ENCODE measurements around the gene ZNF768. TPM values are rescaled to one million over a fixed set of nuclear protein-coding genes. Genes with fewer than 3 reads are reported as not detected.

ZNF768 gene
- total and polyA plus RNA-seq, 2 donors (not counting 1 experiment from before 2014, with no cell fraction given), result 24.8 to 36.5 TPM

- peak; percentile 48 for ATAC-seq (ENCODE audit: low read depth)
- ChIA-PET POLR2A (interaction anchor here (0.6 to 3.5 kb wide), 17 partner anchors 9 to 121 kb away, joined by 3 to 38 read pairs (median 4); partner anchors contain the start of genes DCTPP1, PRR14, ZNF689 and ZNF764), CTCF (interaction anchor here (0.7 to 4.0 kb wide), 33 partner anchors 9 to 165 kb away, joined by 3 to 55 read pairs (median 5); partner anchors contain the start of genes DCTPP1, PRR14, SEPHS2 and ZNF688)
- peak overlapping the region; percentile 98 for H3K4me3 Mint-ChIP-seq
- peak overlapping the region; percentile 94 for H3K27ac Mint-ChIP-seq
- peaks cover 0 to 9% of the 10 kb centered on the region in 2 experiments for H3K36me3 ChIP-seq (replicated peaks in 1 of 2; ENCODE audit: control extremely low read depth in 1 of 2, control insufficient read depth in 1 of 2, extremely low read depth in 1 of 2, insufficient read depth in 2 of 2, low read length in 1 of 2)
- DNase-seq, result peak; percentile 75
- WGBS (ENCODE audit: insufficient coverage), result 8% methylated on average over 8 of the region's 12 CpGs
- H3K9me3 Mint-ChIP-seq (ENCODE audit: insufficient read depth), result no peaks in the 10 kb centered on the region
- H3K27ac ChIP-seq (ENCODE audit: low read length in 2 of 2), result peak overlapping the region; percentile 89 to 94
- peaks cover 8 to 23% of the 10 kb centered on the region in 2 donors for H3K4me1 ChIP-seq (ENCODE audit: control insufficient read depth in 2 of 2, insufficient read depth in 2 of 2, low read length in 2 of 2)
- peak overlapping the region; percentile 80 to 93 (median 88) for H3K4me3 ChIP-seq (ENCODE audit: control extremely low read depth in 1 of 5, extremely low read depth in 1 of 5, insufficient read depth in 1 of 5, low read depth in 2 of 5, low read length in 4 of 5)
- intact Hi-C loops (cut with micrococcal nuclease), result loop anchor here (1.0 to 2.0 kb wide), 9 partner anchors 8 to 163 kb away; partner anchors contain the start of genes DCTPP1, FBRS, ZNF764 and ZNF785
- peaks cover 47% of the 10 kb centered on the region for H3K79me2 ChIP-seq (ENCODE audit: control insufficient read depth, insufficient read depth, low read length)
- peak overlapping the region; percentile 82 for H2AFZ ChIP-seq (ENCODE audit: insufficient read depth, low read depth, low read length, poor library complexity, severe bottlenecking)
- H4K20me1 ChIP-seq (ENCODE audit: control insufficient read depth, insufficient read depth, low read length, poor library complexity, severe bottlenecking), result no peaks in the 10 kb centered on the region
- no peaks in the 10 kb centered on the region for H3K27me3 Mint-ChIP-seq
- peaks cover 30% of the 10 kb centered on the region for H3K4me1 Mint-ChIP-seq
- H3K9me3 ChIP-seq (ENCODE audit: control extremely low read depth in 1 of 3, control insufficient read depth in 2 of 3, insufficient read depth in 1 of 3, low read length in 2 of 3), result no peaks in the 10 kb centered on the region
- no peaks in the 10 kb centered on the region for H3K27me3 ChIP-seq (replicated peaks in 1 of 4; ENCODE audit: control extremely low read depth in 1 of 4, control insufficient read depth in 3 of 4, insufficient read depth in 4 of 4, low read length in 3 of 4)
- no peak for TF ChIP-seq EZH2 (IDR thresholded peaks at IDR 0.05; ENCODE audit: borderline replicate concordance, insufficient read depth, low read depth, low read length, poor library complexity, severe bottlenecking)
- peak; percentile 54 for TF ChIP-seq CTCF (IDR thresholded peaks at IDR 0.05)
- H3K9ac ChIP-seq (ENCODE audit: low read length), result peak overlapping the region; percentile 79
- H3K4me2 ChIP-seq (replicated peaks; ENCODE audit: low read depth, low read length, poor library complexity, severe bottlenecking), result peak overlapping the region; percentile 80
These were observed 9.4 kb upstream of the ZNF768 start for GRCh38 chr16:30535777-30536190.
